Measurements from ENCODE around the gene IFNE. TPM values are rescaled to one million over a fixed set of nuclear protein-coding genes. Genes with fewer than 3 reads are reported as not detected.

IFNE gene
- total RNA-seq, 1 experiment from 2014 or later, result 3.5 TPM

DNA sequence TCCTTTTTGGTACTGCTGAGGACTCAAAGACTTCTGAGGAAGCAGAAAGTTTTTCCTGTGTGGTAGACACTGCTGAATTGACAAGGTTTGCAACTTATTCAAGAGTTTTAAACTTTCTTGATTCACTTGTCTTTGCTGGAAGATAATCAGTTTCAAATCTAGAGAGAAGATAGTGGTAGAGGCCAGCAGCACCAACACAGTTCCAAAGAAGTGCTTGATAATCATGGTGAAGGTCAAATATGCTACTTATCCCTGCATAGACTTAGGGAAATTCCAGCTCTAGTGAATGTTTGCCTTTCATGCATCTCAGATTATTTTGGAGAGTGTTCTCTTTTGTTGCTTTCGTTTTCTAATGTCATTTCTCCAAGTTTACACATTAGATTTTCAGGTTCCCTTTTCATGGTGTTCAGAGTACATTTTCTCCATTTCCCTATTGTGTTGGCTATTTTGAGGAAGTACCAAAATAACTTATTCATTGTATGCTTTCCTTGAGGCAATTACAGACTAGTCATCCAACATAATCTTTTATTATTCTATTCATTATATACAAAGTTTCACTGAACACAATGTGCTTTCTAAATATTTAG lies 550 bp downstream of the IFNE start:
- no TSS peak for BruUV-seq (replicated peaks)
- CTCF ChIA-PET, result no interaction called here
- Histone ChIP-seq H3K4me1 (replicated peaks; ENCODE audit: insufficient read depth) (no peaks in the 10 kb centered on the region), H3K36me3 (ENCODE audit: low read depth) (no peaks in the 10 kb centered on the region), H3K9me3 (ENCODE audit: insufficient read depth, low read depth) (no peaks in the 10 kb centered on the region), H3F3A (ENCODE audit: insufficient read depth, low read depth) (no peaks in the 10 kb centered on the region), H3K4me3 (no peak overlapping the region), H3K27me3 (ENCODE audit: insufficient read depth, low read depth) (no peaks in the 10 kb centered on the region), H4K20me1 (ENCODE audit: insufficient read depth) (no peaks in the 10 kb centered on the region), H3K9me2 (ENCODE audit: insufficient read depth) (no peaks in the 10 kb centered on the region), H3K27ac (no peak overlapping the region), H3K4me2 (no peak overlapping the region), H2AFZ (no peak overlapping the region), H3K79me2 (ENCODE audit: low read depth) (no peaks in the 10 kb centered on the region)
- intact Hi-C loops (cut with micrococcal nuclease; ENCODE audit: unreplicated experiment), result no loop called here
- POLR2A ChIA-PET (ENCODE audit: unreplicated experiment), result interaction anchor here (0.6 kb wide), 1 partner anchor 298 kb away, joined by 3 read pairs; no protein-coding TSS in a partner anchor
- TF ChIP-seq, protein P1, sequence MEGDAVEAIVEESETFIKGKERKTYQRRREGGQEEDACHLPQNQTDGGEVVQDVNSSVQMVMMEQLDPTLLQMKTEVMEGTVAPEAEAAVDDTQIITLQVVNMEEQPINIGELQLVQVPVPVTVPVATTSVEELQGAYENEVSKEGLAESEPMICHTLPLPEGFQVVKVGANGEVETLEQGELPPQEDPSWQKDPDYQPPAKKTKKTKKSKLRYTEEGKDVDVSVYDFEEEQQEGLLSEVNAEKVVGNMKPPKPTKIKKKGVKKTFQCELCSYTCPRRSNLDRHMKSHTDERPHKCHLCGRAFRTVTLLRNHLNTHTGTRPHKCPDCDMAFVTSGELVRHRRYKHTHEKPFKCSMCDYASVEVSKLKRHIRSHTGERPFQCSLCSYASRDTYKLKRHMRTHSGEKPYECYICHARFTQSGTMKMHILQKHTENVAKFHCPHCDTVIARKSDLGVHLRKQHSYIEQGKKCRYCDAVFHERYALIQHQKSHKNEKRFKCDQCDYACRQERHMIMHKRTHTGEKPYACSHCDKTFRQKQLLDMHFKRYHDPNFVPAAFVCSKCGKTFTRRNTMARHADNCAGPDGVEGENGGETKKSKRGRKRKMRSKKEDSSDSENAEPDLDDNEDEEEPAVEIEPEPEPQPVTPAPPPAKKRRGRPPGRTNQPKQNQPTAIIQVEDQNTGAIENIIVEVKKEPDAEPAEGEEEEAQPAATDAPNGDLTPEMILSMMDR (conservative IDR thresholded peaks at IDR 0.05), result no peak
- TF ChIP-seq EZH2 (IDR thresholded peaks at IDR 0.05; ENCODE audit: low read depth), result no peak
- DNase-seq, result no peak

DNA sequence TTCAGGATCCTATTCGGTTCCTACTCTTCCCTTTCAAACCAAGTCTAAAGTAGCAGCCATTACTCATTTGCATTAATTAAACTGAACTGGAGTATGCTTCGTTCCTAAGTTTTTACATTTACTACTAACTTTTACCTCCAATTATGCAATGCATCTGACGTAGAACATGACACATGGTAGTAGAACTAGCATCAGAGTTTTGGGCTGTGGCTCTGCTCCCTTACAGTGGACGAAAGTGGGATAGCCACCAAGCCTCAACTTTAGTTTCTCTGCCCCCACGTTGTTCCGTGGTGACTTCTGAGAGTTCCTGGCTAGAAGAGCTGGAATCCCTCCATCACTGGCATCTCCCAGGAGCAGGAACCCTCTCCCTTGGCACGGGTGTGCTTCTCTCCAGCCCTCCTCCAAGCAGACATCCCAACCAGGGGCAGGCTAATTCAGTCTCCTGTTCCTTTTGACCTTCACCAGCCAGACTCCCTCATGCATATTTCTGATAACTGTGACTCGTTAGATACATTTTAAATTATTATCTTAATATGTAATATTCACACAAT lies 2.9 kb downstream of the IFNE start:
- BruUV-seq (replicated peaks), result no TSS peak
- DNase-seq, result no peak
- TF ChIP-seq, protein P1 (conservative IDR thresholded peaks at IDR 0.05), result no peak
- no peak for TF ChIP-seq EZH2 (IDR thresholded peaks at IDR 0.05; ENCODE audit: low read depth)
- Histone ChIP-seq H4K20me1 (ENCODE audit: insufficient read depth) (no peaks in the 10 kb centered on the region), H3K9me2 (ENCODE audit: insufficient read depth) (no peaks in the 10 kb centered on the region), H3K36me3 (ENCODE audit: low read depth) (no peaks in the 10 kb centered on the region), H3K79me2 (ENCODE audit: low read depth) (no peaks in the 10 kb centered on the region), H3K9me3 (ENCODE audit: insufficient read depth, low read depth) (no peaks in the 10 kb centered on the region), H3K4me2 (no peak overlapping the region), H3F3A (ENCODE audit: insufficient read depth, low read depth) (no peaks in the 10 kb centered on the region), H2AFZ (no peak overlapping the region), H3K27me3 (ENCODE audit: insufficient read depth, low read depth) (no peaks in the 10 kb centered on the region), H3K4me3 (no peak overlapping the region), H3K4me1 (replicated peaks; ENCODE audit: insufficient read depth) (no peaks in the 10 kb centered on the region), H3K27ac (no peak overlapping the region)
- intact Hi-C loops (cut with micrococcal nuclease; ENCODE audit: unreplicated experiment), result no loop called here
- ChIA-PET CTCF (no interaction called here), POLR2A (ENCODE audit: unreplicated experiment) (no interaction called here)

DNA sequence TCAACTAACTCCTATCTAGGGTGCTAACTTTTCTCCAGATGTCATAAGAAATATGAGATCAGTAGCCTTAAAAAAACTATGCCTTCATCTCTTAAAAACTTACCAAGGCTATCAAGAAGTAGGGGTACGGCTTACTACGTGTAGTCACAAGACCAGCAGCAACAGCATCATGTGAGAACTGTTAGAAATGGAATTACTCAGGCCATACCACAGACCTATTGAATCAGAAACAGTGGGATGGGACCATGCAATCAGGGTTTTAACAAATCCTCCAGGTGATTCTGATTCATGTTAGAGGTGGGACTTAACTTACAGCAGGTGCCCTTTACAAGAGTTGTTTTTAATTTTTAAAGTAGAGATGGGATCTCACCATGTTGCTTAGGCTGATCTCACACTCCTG lies 4.6 kb downstream of the IFNE start:
- Histone ChIP-seq H2AFZ (no peak overlapping the region), H3K36me3 (ENCODE audit: low read depth) (no peaks in the 10 kb centered on the region), H3K9me3 (ENCODE audit: insufficient read depth, low read depth) (no peaks in the 10 kb centered on the region), H3K4me1 (replicated peaks; ENCODE audit: insufficient read depth) (no peaks in the 10 kb centered on the region), H3K9me2 (ENCODE audit: insufficient read depth) (no peaks in the 10 kb centered on the region), H3K4me2 (no peak overlapping the region), H3F3A (ENCODE audit: insufficient read depth, low read depth) (no peaks in the 10 kb centered on the region), H3K79me2 (ENCODE audit: low read depth) (no peaks in the 10 kb centered on the region), H3K4me3 (no peak overlapping the region), H4K20me1 (ENCODE audit: insufficient read depth) (no peaks in the 10 kb centered on the region), H3K27ac (no peak overlapping the region), H3K27me3 (ENCODE audit: insufficient read depth, low read depth) (no peaks in the 10 kb centered on the region)
- intact Hi-C loops (cut with micrococcal nuclease; ENCODE audit: unreplicated experiment), result no loop called here
- no TSS peak for BruUV-seq (replicated peaks)
- TF ChIP-seq EZH2 (IDR thresholded peaks at IDR 0.05; ENCODE audit: low read depth), result no peak
- TF ChIP-seq, protein P1 (conservative IDR thresholded peaks at IDR 0.05), result no peak
- no peak for DNase-seq
- CTCF ChIA-PET, result no interaction called here
- POLR2A ChIA-PET (ENCODE audit: unreplicated experiment), result no interaction called here

Measured in PC-9 (cell line).